GM12891 (cell line): ENCODE data around the gene OR8B4.

Source experiments
- PAX5 ChIP-seq: IDR thresholded peaks from 2 replicates; pipeline ENCODE4 v1.6.1; 2011; ENCODE audit warnings: low read length, moderate library complexity, mild to moderate bottlenecking; ENCODE audit not compliant: insufficient read depth, severe bottlenecking
- POLR2A ChIP-seq: IDR thresholded peaks from 2 replicates; pipeline ENCODE4 v1.6.1; 2011; ENCODE audit warnings: low read depth, low read length, control low read depth
- POLR2AphosphoS5 ChIP-seq: IDR thresholded peaks from 2 replicates; pipeline ENCODE4 v1.6.1; 2011; ENCODE audit warnings: low read depth, low read length, control low read depth
- TAF1 ChIP-seq: IDR thresholded peaks from 2 replicates; pipeline ENCODE4 v1.6.1; 2011; ENCODE audit warnings: low read depth, low read length, control low read depth

DNA sequence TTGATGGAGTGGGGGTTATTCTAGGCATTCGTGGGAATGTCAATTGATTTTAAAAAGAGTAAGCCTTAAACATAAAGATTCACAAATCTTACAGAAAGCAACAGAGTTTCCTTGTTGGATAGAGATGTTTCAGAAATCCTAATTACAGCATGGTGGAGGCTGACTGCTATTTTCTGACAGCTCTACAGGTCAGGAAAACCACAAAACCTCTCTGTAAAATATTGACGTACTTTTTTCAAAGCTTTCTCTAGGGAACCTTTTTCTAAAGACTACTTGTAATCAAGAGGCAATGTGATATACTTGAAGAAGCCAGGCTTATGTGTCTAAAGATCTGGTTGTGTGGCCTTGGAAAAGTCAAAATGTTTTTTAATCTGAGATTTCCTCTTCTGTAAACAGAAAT, 29.9 kb upstream of the OR8B4 start:
- TF ChIP-seq POLR2A (no peak), POLR2AphosphoS5 (no peak), TAF1 (no peak), PAX5 (no peak)
